ENCODE results near the gene RPL39L.
"Not testable (repeated sequence)": the region's sequence is repeated elsewhere in the genome, so short reads cannot be mapped to it uniquely, and the experiment has no call there.

RPL39L gene

GRCh38 chr3:187136936-187137335 is 2.4 kb downstream of the RPL39L start:
- no peak for DNase-seq

GRCh38 chr3:187136337-187136736 is 3.0 kb downstream of the RPL39L start:
- no peak for DNase-seq

- DNase-seq, result not testable (repeated sequence)
Observed at GRCh38 chr3:187135172-187135690, 4.1 kb downstream of the RPL39L start.

GRCh38 chr3:187133181-187133580 is 6.1 kb downstream of the RPL39L start:
- peak in 1 of 2 donors; percentile 11 for DNase-seq

- no peak for DNase-seq
Observed at GRCh38 chr3:187132666-187133065, 6.6 kb downstream of the RPL39L start.

DNA sequence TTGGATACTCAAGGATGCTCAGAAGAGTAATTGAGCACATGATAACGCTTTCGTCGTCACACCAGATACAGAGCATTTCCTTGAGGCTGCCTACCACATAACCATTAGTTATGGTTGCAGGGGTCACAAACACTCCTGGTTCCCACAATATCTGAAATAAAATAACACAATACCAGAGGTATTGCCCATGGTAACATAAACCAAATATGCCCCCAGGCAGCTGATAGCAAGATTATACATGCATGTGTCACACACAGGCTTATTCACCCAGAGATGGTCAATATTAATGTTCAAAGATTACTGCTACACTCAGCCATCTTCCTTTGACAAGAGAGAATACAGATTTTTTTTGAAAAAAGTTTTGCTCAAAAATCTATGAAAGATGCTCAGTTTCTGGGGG is 7.3 kb downstream of the RPL39L start:
- no peak for DNase-seq

DNA sequence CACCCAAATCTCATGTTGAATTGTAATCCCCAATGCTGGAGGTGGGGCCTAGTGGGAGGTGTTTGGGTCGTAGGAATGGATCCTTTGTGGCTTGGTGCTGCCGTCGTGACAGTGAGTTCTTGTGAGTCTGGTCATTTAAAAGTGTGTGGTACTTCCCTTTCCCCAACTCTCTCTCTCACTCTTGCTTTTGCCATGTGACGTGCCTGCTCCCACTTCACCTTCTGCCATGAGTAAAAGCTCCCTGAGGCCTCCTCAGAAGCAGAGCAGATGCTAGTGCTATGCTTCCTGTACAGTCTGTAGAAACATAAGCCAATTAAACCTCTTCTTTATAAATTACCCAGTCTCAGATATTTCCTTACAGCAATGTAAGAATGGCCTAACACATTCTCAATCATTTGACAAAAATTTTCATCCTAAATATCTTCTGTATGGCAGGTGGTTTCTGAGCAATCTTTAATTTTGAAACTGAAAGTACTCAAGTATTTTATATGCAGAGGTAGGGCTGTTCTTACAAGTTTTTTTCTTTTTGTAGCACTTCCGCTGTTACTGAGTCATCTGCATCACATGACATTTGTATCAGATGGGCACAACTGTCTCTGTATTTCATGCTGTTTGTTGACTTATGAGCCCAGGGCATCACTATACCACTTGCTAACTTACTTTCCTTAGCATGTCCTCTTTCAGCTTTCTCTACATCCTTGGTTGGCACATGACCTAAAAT is 8.8 kb downstream of the RPL39L start:
- DNase-seq, result peak in 1 of 2 donors; percentile 92

GRCh38 chr3:187125319-187126031 is 13.8 kb downstream of the RPL39L start:
- DNase-seq, result no peak

- no peak for DNase-seq
Observed at GRCh38 chr3:187122261-187122660, 17.0 kb downstream of the RPL39L start.

DNA sequence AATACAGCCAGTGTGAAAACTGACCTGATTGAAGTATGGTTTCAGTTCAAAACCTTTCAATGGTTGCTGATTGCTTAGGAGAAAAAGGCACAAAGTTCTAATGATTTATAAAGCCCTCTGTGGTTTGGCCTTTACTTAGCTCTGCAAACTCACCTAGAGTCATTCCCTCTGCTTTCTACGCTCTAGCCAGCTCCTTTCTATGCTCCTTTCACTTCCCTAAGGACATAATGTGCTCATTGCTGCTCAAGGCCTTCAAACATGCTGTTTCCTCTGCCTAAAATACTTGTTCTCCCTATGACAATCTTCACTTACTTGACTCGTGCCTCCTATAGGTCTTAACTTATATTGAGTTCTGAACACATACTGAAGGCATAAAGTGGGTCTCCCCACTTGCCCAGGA is 19.0 kb downstream of the RPL39L start:
- DNase-seq, result no peak

DNA sequence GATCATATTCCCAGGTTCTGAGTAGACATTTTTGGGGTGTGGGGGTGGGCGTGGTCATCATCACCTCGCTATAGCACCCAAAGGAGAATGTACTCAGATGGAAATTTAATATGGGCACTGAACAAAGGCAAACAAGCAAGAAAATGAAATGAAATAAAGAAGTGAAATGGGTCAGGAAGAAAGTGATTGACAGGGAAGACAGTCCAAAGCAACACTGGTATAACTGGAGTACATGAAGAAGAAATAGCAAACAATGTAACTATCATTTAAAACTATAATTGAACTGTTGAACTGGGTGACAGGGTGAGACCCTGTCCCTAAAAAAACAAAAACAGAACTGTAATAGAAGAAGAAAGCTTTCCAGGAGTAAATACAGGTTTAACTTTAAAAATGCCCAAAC is 24.8 kb downstream of the RPL39L start:
- DNase-seq, result no peak

DNA sequence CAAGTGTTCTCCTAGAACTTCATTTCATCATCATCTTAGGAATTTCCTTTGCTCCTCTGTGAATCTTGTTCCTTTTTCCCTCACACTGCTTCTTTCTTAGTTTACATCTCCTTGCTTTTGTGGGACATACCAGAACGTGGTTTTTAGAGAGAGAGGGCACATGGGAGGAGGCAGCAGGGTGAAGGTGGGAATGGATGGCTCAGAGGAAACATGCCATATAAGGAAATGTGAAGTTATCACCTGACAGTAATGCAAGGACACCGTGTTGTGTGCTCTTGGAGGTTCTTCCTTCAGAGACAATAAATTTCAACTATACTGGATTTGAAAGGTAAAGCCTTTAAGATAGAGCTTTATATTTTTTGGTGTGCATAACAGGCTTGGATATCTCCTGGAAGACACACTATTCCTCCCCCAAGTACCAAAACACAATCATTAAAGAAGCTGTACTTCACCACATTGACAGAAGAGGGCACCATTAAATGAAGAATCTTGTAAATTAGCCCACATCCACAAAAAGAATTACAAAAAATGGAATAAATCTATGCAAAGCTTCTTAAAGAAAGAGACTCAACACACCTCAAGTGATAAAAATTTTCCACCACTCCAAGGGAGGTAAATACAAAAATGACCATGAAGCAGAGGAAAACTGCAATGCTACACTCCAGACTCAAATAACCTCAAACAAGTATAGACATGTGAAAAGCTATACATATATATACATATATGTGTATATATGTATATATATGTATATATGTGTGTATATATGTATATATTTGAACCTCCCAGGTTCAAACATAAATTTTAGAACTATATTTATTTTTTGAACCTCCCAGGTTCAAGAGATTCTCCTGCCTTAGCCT is 26.1 kb downstream of the RPL39L start:
- DNase-seq, result peak in 1 of 2 donors; percentile 11

DNA sequence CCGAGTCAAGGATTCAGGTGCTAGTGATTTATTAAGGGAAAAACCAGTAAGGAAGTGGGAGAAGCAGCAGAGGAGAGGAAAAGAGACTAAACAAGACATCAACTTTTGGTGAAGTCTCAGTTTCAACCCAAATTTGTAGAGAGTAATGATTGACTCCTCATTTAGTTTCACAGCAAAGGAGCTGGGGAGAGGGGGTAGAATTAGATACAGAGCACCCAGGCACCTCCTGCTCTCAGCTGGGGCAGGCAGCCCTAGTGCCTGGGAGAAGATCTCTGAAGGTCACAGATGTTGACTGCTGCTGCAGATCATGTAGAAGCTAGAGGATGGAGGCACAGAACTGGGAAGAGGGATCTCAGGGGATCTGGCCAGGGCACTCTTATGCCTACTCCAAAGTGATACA is 29.1 kb downstream of the RPL39L start:
- DNase-seq, result no peak

DNA sequence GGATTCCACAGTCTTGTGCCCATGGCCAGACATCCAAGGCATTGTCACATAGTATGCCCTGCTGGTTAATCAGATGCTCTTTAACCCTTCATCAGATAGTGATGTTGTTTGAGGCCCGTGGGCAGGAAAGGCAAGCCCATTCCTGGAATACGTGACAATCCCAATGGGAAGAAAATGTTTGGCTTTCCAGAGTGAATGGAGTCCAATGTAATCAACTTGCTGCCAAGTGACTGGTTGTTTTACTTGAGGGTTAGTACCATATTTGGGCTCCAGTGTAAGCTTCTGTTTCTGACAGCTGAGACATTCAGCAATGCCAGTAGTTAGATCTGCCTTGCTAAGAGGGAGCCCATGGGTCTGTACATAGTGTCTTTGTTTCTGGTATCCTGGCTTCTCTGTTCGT is 31.3 kb downstream of the RPL39L start:
- DNase-seq, result no peak

DNA sequence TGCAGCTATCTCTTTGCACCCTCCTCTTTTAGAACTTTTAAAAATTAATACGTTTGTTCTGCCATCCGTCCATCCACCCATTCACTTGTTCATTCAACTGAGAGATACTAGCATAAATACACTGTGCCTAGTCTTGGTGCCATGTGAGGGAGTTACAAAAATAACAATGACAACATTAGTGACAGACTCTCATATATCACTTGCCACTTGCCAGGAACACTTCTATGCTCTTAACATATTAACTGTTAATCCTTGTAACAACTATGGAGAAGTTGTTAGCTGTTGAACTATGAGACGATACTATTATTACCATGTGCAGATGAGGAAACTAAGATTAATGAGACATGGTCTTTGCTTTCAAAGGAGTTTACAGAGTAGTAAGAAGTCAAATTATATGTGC is 33.6 kb downstream of the RPL39L start:
- DNase-seq, result no peak

GRCh38 chr3:187104933-187105332 is 34.4 kb downstream of the RPL39L start:
- no peak for DNase-seq

DNA sequence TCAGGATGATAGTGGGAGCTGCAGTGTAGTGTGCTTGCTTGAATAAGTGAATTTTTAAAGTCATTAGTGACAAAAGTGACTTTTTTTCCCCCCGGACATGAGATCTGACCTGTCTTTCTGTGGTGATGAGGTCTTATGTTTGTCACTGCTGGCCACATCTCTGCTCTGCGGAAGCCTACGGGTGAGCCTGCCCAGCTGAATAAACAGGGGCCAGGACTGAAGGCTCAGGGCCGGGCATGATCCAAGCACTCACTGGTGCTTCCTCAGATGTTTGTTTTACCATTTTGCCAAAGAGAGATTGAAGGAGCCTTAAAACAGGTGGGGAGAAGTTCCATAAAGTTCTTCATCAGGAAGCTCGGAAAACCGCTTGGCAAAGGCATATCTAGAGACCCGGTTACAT is 35.0 kb downstream of the RPL39L start:
- no peak for DNase-seq

DNA sequence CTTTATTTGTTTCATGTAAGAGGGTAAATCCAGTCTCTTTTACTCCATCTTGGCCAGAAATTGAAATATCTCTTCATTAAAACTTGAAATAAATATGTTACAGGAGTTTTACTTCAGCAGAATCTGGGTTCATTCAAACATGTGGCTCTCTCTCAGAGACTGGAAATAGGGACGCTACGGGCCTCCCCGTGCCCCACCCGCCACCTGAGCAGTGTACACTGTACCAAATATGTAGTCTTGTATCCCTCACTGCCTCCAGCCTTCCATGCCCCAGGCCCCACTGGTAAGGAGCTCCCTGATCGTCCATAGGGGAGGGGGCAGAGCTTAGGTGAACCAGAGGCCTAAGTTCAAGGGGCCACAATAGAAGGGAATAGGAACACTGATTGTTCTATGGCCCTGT is 36.0 kb downstream of the RPL39L start:
- no peak for DNase-seq

DNA sequence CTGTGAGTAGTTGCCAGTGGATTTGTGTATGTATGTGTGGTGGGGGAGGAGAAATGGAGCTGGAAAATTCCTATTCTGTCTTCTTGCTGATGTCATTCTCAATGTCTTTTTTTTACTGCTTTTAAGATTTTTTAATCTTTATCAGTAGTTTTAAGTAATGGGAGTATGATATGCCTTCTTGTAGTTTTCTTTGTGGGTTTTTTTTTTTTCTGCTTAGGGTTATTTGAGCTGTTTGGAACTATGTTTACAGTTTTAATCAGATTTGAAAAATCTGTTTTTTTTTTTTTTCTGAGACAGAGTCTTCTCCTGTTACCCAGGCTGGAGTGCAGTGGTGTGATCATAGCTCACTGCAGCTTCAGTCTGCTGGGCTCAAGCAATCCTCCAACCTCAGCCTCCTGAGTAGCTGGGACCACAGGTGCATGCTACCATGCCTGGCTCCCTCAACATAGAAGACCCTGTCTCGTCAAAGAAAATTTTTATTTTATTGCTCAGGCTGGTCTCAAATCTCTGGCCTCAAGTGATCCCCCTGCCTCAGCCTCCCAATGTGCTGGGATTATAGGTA is 37.1 kb downstream of the RPL39L start:
- no peak for DNase-seq

GRCh38 chr3:187101184-187102072 is 37.9 kb downstream of the RPL39L start:
- peak in 1 of 2 donors; percentile 90 for DNase-seq

DNA sequence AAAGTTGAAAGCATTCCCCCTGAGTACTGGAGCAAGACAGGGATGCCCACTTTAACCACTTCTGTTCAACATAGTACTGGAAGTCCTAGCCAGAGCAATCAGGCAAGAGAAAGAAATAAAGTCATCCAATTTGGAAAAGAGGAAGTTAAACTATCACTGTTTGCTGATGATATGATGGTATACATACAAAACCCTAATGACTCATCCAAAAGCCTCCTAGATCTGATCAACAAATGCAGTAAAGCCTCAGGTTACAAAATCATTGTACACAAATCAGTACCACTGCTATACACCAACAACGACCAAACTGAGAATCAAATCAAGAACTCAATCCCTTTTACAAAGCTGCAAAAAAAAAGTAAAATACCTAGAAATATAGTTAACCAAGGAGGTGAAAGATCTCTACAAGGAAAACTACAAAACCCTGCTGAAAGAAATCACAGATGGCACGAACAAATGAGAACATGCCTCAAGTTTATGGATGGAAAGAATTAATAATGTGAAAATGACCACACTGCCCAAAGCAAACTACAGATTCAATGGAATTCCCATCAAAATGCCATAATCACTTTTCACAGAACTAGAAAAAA is 40.3 kb downstream of the RPL39L start:
- DNase-seq, result peak in 1 of 2 donors; percentile 71

DNA sequence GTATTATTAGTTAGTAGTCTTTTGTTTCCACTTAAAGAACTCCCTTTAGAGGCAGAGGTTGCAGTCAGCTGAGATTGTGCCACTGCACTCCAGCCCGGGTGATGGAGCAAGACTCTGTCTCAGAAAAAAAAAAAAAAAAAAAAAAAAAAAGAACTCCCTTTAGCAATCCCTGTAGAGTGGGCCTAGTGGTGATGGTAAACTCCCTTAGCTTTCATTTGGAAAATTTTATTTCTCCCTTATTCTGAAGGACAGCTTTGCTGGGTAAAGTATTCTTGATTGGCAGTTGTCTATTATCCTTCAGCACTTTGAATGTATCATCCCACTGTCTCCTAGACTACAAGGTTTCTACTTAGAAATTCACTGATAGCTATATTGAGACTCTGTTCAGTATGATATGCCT is 46.0 kb downstream of the RPL39L start:
- DNase-seq, result no peak
